SW480 (cell line): ENCODE data around the gene DPH7.
"Not testable (repeated sequence)": the region's sequence is repeated elsewhere in the genome, so short reads cannot be mapped to it uniquely, and the experiment has no call there.

Source experiments
- DNase-seq: peaks from one replicate; pipeline ENCODE4 v3.0.0-alpha.2; 2016; ENCODE audit warnings: low spot score

The DPH7 gene

DNA sequence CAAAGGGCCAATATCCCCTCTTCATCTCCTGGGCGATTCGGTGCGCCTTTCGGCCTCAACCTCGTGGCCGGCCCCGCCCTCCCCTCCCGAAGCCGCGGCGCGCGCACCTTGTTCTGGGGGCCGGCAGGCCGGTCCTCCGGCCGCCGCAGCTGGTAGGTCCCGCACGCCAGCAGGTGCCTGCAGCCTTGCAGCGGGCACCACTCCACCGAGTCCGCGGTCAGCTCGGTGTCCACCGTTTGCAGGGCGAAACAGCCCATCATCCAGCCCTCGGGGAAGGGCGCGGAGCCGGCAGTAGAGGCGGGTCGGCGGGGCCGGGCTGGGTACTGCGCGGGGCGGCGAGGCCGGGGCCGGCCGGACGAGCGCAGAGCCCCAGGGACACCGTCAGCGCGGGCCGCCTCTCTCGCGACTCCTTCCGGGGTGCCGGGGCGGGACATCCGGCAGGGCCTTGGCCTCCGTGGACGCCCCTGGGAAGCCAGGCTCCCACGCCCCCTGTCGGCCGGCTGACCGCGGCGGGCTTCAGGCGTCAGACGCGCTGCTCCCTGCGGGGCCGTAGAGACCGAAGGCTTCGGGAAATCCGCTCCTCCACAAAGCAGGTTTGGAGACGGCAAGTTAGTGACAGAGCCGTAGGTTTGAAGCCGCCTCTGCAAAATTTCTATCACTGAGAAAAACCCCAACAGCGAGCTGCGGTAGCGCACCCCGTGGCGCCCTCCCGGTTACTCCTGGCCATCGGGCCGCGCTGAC is at the start of gene DPH7:
Gene DPH7, minus strand, starts transcription at position 408 of the 741 bp plus-strand sequence. Its CDS starts 148 bp downstream, at position 260.
- DNase-seq, result peak; percentile 88

GRCh38 chr9:137627406-137627805 is 48.7 kb upstream of the DPH7 start:
- DNase-seq, result not testable (repeated sequence)

GRCh38 chr9:137626464-137626863 is 47.7 kb upstream of the DPH7 start:
- no peak for DNase-seq

GRCh38 chr9:137622211-137622610 is 43.5 kb upstream of the DPH7 start:
- DNase-seq, result not testable (repeated sequence)

DNA sequence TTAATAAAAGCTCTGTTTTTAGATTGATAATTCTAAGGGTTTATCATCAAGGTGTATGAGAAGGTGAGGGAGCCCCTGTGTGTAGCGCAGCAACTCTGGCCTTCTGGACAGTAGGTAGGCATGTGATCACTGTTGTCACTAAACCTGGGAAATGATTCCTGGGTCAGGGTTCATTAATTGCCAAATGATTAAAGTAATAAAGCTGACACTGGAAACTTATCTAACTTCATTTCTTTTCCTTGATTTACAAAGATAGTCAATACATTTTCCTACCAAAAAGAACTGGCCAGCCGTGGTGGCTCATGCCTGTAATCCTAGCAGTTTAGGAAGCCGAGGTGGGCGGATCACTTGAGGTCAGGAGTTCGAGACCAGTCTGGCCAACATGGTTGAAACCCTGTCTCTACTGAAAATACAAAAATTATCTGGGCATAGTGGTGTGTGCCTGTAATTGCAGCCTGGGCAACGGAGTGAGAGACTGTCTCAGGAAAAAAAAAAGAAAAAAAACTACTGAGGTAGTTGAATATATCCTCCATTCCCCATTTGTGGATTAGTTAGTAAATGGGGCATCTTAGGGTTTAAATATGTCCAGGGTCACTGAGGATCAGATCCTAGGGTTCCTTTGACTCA is 42.5 kb upstream of the DPH7 start:
- DNase-seq, result no peak

DNA sequence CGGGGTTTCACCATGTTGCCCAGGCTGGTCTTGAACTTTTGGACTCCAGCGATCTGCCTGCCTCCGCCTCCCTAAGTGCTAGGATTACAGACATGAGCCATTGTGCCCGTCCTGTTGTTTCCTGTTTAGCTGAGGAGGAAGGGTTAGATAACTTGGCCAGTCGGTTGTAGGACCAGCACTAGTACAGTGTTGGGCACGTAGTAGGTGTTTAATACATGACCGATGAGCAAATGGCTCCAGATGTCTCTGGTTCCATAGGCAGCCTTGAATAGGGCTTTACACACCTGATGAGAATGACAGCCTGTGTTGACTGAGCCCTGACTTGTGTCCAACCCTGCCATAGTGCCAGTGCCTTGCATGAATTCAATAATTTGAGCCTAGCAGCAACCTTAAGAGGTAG is 41.9 kb upstream of the DPH7 start:
- DNase-seq, result no peak

DNA sequence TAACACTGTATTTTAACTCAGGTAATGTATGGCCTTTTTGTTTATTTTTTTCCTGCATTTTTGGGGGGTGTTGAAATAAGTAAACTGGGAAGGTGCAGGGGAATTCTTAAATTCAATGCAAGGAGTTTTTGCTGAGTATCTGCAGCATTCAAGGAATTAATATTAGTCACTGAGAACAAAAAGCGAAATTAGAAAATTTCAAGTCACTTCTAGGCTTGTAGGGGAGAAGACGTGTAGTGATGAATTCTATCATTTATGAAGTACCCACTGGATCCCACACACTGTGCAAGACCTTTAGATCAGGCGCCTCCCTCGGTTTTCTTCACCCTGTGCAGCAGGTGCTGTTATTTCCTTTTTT is 41.3 kb upstream of the DPH7 start:
- no peak for DNase-seq

- DNase-seq, result peak; percentile 57
These were observed 40.7 kb upstream of the DPH7 start for GRCh38 chr9:137619240-137620047.

GRCh38 chr9:137618105-137619067 is 39.7 kb upstream of the DPH7 start, which contains the start of gene EHMT1:
TSS of gene EHMT1 (plus strand) at chr9:137619005. CDS start at chr9:137619029, 24 bp downstream.
- peak; percentile 75 for DNase-seq

DNA sequence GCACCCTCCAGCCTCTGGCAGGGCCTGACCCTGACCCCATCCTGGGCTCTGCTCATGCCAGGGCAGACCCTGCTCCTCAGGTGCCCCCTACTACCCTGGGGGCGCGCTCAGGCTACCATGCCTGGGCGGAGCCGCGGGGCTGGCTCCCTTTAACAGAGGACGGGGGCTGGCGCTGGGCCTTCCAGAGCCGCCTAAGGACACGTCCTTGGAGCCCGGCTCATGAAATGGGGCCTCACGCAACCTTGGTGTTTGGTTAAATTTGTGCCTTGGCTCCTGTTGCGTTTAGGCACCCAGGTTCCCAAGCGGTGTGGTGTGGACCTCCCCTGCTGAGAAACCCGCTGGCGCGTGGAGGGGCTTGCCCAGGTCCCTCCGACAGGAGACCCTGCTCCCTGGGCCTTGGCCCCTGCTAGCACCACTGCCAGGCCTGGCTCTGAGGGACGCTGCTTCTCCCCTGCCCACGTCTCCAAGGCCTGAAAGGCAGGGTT is 36.7 kb upstream of the DPH7 start:
- DNase-seq, result no peak

DNA sequence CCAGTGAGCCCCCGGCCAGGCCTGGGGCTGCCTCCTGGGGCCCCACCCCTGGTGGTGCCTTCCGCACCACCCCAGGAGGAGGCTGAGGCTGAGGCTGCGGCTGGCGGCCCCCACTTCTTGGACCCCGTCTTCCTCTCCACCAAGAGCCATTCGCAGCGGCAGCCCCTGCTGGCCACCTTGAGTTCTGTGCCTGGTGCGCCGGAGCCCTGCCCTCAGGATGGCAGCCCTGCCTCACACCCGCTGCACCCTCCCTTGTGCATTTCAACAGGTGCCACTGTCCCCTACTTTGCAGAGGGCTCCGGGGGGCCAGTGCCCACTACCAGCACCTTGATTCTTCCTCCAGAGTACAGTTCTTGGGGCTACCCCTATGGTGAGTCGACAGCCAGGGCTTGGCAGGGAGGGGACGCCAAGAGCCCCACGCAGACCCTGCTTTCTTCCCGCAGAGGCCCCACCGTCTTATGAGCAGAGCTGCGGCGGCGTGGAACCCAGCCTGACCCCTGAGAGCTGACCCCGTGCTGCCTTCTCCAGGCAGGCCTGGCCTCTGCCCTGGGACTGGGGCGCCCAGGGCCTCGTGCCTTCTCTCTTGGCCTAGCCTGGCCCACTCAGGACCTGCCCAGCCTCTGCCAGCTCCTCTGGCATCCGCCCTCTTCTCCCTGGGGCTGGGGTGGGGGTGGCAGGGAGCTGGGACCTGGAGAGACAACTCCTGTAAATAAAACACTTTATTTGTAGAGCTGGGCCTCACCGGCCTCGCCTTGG is 36.1 kb upstream of the DPH7 start:
- DNase-seq, result no peak

- no peak for DNase-seq
These were observed 35.2 kb upstream of the DPH7 start for GRCh38 chr9:137613738-137614523.

- DNase-seq, result no peak
These were observed 34.5 kb upstream of the DPH7 start for GRCh38 chr9:137613259-137613658.

- no peak for DNase-seq
These were observed 34.0 kb upstream of the DPH7 start for GRCh38 chr9:137612741-137613142.

GRCh38 chr9:137611623-137612609 is 33.2 kb upstream of the DPH7 start:
- peak; percentile 98 for DNase-seq

DNA sequence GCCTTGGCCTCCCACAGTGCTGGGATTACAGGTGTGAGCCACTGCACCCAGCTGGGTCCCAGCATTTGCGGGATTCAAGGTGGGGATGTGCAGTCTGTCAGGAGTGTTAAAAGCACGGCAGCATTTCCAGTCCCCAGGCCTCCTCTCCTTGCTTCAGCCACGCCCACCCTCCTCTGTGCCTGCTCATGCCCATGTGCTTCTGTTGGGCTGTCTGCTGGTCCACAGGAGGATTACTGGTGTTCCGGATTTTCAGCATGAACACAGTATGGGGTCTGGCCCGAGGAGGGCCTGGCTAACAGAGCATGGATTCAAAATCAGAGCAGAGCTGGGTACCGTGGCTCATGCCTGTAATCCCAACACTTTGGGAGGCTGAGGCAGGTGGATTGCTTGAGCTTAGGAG is 32.2 kb upstream of the DPH7 start:
- DNase-seq, result no peak

DNA sequence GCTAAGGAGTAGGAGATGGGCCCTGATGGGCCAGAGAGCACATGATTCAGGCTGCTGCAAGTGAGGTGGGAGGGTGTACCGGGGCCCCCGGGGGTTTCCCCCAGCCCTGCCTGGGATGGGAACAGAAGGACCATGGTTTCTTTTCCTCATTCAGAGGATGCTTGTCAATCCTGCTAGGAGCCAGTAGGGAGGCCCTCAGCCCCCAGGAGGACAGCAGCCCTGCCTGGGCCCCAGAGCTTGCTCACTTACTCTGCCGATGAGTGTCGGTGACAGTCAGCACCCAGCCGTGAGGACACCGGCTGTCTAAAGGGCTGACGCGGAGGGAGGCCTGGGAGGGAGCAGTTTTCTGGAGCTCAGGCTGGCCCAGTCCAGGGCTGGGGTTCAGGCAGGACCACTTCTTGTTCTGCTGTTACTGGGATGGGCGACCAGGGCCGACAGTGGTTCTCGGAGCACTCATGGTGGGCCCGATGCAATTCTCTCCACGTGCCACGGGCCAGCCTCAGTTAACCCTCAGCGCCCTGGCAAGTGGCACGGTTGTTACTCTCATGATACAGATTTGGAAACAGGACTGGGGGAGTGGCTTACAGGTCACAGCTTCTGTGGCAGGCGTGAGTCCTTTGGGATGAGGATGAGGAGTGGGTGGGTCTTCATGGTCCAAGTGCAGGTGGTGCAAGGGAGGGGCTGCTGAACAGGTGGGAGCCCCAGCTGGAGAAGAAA is 28.6 kb upstream of the DPH7 start:
- no peak for DNase-seq

GRCh38 chr9:137606734-137607138 is 28.0 kb upstream of the DPH7 start:
- no peak for DNase-seq
